Measurements from ENCODE around the gene FRG2.

FRG2 gene

DNA sequence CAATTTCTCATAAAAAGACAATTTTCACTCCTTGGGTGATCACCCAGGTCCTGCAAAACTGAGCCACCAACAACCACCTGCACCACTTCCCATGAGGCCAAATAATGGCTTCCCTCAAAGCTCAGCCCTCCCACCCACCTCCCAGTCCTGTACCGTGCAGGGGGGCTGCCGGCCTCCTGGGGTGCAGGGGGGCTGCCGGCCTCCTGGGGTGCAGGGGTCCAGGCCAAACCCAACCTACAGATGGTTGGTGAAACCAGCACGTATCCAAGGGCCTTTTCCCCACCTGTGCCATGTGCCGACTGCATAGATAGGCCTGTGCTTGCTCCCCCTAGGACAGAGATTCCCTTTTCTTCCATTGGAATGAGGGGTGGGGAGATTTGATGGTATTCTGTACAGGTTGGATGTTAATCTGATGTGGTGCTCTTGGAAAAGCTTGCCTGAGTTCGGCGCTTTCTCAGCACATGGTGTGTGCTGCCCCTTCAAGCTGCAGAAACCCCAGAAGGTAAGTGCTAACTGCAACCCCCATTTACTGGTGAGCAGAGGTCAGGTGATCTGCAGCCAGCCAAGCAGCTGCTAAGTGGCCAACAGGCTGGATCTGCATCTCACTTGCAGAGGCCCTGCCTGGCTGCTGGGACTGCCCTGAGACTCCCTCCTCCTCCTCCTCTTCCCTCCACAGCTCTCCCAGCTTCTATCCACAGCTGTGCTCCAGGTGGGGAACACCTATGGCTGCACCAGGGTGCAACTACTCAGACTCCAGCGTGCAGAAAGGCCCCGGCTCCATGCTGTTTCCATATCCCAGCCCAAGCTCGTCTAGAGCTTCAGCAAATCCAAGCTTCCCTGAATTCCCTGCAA, 47.6 kb downstream of the FRG2 start:
- POLR2A ChIA-PET: no interaction called here
- CTCF ChIA-PET: no interaction called here
- TF ChIP-seq ELF4 (IDR thresholded peaks at IDR 0.05) (no peak), SP1 (IDR thresholded peaks at IDR 0.05) (no peak), ZNF384 (IDR thresholded peaks at IDR 0.05) (no peak), FOXK2 (IDR thresholded peaks at IDR 0.05) (no peak), SUZ12 (IDR thresholded peaks at IDR 0.05) (no peak), BHLHE40 (IDR thresholded peaks at IDR 0.05; ENCODE audit: borderline replicate concordance) (no peak), FOXM1 (IDR thresholded peaks at IDR 0.05; ENCODE audit: borderline replicate concordance) (no peak), FOXA1 (IDR thresholded peaks at IDR 0.05) (no peak), TARDBP (IDR thresholded peaks at IDR 0.05) (no peak), L3MBTL2 (conservative IDR thresholded peaks at IDR 0.05) (no peak), CTBP1 (IDR thresholded peaks at IDR 0.05; ENCODE audit: borderline replicate concordance) (no peak), LEF1 (IDR thresholded peaks at IDR 0.05; ENCODE audit: borderline replicate concordance) (no peak), NFRKB (IDR thresholded peaks at IDR 0.05) (no peak), HDGF (IDR thresholded peaks at IDR 0.05; ENCODE audit: borderline replicate concordance) (no peak), ARNT (IDR thresholded peaks at IDR 0.05) (no peak)
- TF ChIP-seq, protein P1, sequence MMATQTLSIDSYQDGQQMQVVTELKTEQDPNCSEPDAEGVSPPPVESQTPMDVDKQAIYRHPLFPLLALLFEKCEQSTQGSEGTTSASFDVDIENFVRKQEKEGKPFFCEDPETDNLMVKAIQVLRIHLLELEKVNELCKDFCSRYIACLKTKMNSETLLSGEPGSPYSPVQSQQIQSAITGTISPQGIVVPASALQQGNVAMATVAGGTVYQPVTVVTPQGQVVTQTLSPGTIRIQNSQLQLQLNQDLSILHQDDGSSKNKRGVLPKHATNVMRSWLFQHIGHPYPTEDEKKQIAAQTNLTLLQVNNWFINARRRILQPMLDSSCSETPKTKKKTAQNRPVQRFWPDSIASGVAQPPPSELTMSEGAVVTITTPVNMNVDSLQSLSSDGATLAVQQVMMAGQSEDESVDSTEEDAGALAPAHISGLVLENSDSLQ (IDR thresholded peaks at IDR 0.05): no peak
- DNase-seq (ENCODE audit: extremely low spot score): no peak
